Activated T-helper 1 cell treated with Interleukin-2 at 50 U/mL for 16 hours (primary cell): ENCODE measurements around the gene IRF7.
"Not testable (repeated sequence)": the region's sequence is repeated elsewhere in the genome, so short reads cannot be mapped to it uniquely, and the experiment has no call there.

ENCODE experiments used
- DNase-seq: peaks from one replicate; pipeline ENCODE4 v3.0.0-alpha.2; 2020; ENCODE audit warnings: low read depth

Gene IRF7

DNA sequence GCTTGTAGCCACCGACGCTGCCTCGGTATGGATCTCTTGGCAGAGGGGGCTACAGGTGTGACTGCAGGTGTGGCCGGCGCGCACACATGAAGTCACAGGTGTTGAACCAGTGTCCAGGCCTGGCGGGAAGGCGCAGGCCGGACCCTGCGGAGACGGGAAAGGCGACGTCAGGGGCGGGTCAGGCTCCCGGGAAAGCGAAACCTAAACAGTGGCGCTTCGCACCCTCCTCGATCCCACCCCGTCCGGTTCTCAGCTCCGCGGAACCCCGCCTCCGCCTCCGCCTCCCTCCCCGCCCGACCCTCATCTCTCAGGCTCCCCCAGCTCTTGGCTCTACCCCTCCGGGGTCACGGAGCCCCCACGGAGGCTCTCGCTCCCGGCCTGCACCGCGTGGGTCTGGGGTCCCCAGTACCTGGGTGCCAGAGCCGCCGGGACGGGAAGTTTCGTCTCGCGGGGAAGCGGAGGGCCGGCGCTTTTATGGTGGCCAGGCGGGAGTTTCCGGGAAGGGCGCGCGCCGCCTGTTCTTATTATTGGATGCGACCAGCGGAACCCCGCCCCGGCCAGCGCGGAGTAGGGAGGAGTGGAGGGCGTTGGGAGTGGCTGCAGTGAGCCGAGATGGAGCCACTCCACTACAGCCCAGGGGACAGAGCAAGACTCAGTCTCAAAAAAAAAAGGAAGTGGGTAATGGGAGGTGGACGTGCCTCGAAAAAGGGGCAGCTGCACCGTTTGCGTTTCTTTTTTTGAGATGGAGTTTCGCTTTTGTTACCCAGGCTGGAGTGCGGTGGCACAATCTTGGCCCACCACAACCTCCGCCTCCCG is at the start of gene IRF7:
Gene IRF7, minus strand, starts transcription at position 447 of the 816 bp plus-strand sequence. CDS start 586 bp downstream, outside the sequence.
- peak; percentile 78 for DNase-seq

DNA sequence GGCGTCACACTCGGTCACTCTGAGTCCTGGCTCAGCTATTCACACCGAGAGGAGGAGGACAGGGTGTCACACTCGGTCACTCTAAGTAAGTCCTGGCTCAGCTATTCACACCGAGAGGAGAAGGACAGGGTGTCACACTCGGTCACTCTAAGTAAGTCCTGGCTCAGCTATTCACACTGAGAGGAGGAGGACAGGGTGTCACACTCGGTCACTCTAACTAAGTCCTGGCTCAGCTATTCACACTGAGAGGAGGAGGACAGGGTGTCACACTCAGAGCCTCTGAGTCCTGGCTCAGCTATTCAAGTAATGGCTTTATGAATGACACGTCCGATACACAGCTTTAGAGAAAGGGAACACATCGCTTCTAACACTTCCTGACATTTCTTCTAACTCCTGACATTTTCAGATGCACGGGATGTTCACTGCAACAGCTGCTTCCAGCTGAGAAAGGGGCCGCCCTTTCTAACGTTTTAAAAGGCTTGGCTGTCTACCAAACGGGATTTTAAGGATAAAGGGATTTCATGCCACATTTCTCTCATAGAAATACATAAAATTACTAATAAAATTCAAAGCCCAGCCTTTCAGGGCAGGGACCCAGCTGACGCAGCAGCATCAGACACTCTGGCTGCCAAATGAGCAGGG is 49.4 kb upstream of the IRF7 start:
- no peak for DNase-seq

DNA sequence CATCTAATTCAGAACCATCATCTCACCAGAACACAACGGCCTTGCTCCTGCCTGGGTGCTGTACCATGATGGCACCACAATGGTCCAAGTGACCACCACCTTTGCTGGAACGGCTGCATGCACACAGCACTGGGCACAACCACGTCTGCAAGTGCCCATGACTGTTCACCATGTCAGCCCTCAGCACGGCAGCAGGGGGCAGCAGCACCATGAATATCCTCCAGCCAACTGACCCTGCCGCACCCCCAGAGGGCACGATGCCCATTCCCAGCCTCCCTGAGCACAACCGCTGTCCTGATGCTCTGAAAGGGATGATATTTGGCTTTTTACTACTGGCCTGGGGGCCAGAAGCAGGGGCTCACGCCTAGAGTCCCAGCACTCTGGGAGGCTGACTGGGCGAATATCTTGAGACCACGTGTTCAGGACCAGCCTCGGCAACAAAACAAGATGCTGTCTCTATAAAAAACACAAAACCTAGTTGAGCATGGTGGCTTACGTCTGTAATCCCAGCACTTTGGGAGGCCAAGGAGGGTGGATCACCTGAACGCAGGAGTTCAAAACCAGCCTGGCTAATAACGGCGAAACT is 47.0 kb upstream of the IRF7 start:
- no peak for DNase-seq

DNA sequence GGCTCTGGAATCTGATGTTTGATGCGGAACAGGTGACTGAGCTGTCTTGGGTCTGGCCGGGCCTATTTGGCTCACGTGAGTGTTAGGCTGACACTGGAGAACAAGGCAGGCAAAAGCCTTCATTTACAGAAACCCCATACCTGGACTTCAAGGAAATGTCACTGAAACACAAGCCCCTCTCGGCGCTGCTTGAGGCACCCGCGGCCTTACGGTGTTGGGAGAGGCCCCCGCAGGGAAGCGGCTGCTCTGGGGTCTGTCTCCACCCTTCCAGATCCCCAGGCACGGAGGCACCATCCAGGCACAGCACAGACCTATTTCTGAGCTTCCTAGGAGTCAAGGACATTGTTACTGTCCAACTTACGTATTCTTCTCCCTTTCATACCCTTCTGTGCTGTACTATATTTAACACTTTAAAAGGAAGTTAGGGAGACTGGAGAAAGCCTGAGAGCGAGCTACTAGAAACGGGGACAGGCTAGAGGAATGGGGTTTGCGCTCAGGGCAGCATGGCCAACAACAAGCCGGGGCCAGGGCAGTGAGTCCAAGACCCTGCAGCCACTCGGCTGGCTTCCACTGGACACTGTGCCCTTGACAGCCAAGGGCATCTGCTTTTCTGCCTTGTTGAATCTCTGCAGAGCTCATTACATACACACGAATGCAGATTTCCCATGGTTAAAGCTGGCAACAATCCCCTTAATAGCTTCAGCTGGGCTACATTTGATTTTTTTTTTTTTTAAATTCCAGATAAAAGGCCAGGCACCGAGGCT is 45.1 kb upstream of the IRF7 start:
- no peak for DNase-seq

DNA sequence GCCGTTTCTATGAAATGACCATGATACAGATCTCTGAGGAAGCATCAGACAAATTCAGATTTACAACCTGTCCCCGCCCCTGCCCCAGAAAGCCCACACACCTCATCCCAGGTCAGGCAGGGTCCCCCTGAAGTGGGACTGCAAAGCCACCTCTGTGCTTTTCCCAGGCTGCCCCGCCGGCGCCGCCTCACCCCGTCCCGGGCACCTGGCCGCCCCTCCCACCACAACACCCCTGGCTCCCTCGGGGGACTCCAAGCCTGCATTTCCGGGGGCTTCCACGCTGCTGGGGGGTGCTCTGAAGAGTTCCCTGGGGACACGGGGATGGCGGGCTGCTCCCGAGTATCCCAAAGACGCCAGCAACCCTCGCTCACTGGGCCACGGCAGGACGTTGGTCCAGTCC is 44.5 kb upstream of the IRF7 start:
- no peak for DNase-seq

DNA sequence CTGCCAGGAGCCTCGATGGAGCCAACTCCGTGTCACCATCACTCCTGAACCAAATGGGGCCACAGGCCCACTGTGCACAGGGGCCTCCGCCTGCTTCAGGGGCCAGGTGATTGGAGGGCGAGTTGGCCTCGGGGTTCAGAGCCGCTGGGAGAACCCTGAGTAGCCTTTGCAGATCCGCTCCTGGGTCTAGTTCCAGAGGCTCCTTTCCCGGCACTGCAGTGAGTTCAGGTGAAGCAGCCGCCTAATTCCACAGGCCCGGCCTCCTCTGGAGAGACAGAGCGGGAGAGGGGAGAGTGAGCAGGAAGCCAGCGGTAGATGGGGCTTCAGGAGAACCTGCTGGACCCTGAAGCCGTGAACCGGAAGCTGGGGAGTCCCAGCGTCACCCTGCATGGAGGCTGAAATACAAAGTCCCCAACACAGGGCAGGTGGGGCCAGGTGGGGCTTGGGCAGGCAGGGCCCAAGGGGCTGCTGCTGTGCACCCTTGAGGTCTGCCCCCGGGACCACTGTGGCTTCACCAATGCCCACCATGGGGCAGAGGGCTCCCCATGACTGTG is 43.9 kb upstream of the IRF7 start:
- DNase-seq: no peak

DNA sequence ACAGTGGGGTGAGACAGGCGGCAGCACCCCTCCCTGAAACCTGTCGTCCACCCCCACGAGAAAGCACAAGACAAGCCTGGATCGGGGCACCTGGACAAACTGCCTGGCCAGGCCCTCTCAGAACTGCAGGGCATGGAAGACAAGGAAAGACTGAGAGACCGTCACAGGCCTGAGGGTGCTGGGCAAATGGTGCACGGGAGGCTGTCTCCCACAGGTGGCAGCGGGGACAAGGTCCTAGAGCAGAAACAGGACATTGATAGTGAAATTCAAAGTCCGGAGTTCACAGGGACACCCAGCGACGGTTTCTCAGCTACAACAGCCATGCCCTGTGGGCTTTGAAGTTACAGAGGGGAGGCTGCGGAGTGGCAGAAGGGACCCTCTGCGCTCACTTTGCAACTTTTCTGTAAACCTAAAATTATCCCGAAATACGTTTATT is 42.0 kb upstream of the IRF7 start:
- DNase-seq: no peak

DNA sequence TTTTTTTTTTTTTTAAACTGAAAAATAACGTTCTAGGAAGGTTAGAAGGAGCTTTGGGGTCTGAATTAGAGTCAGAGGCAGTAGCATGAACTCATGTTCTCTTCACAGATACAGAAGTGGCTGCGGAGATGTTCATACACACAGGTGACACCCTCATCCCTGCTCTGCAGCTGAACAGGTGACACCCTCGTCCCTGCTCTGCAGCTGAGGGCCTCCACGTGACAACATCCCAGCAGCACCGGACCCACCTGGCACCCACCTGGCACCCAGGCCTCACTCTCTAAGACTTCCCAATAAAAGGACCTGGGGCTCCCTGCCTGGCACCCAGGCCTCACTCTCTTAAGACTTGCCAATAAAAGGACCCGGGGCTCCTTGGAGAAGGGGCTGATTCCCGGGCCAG is 41.1 kb upstream of the IRF7 start:
- no peak for DNase-seq

DNA sequence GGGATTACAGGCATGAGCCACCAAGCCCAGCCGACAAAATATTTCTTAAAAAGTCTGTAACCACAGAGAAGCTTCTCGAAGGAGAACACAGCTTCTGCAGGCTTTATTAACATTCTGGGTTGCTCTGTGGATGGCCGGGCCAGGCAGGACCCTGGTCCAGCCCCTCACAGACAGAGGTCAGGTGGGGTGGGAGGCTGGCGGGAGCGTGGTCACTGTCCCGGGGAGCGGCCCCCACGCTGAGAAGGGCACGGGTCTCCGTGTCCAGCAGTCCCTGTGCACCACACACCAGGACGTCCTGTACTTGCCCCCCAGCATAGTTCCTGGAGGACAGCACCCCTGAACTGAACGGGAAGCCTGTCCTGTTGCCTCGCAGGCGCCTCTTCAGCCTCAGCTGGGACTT is 40.7 kb upstream of the IRF7 start:
- no peak for DNase-seq

DNA sequence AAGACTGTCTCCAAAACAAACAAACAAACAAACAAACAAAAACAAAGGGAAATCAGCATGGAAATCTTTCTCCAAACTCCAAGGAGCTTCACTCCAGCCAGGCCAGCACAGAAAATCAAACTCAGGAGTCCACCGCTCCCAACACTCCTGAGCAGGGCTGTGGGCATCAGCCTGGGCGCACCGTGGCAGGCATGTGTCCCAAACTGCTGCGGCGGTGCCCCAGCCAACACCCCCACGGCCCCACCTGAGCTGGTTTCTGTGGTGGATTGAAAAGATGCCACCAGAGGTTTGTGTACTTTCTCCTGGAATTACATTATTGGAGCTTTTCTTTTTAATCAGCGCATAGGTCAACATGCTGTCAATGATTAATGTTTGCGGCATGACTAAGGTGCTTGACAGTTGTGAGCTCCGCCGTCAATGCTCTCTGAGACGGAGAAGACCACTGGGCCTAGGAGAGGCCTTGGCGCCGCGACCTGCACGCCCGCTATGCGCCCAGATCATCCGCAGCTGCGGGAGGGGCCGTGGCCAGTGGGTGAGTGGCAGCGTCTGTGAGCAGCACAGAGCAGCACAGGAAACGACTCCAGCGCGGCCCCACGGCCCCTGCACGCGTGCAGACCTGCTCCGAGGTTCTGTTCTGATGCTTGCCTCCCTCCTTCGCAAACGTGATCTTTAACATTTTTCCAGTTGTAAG is 39.4 kb upstream of the IRF7 start:
- no peak for DNase-seq

DNA sequence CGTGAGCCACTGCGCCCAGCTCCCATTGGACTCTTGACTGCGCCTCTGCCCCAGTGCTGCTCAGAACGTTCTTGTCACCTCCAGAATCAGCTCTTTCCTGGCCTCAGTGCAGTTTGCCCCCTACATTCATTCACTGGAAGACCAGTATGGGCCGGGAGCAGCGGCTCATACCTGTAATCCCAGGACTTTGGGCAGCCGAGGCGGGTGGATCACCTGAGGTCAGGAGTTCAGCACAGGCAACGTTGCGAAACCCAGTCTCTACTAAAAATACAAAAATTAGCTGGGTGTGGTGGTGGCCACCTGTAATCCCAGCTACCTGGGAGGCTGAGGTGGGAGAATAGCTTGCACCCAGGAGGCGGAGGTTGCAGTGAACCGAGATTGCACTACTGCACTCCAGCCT is 38.7 kb upstream of the IRF7 start:
- not testable (repeated sequence) for DNase-seq

DNA sequence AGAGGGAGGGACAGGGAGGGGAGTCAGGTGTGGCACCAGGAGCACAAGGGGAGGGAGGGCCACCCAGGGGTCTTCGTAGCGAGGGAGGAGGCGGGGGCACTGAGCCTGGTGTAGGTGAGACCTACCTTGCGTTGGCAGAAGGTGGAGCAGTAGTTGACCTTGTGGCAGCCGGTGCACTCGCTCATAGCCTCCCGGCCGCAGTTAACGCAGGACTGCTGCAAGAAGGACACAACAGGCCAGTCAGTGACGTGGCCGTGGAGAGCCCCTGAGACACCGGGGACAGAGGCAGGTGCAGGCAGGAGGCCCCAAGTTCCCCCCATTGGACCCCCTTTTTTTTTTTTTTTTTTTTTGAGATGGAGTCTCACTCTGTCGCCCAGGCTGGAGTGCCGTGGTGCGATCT is 38.1 kb upstream of the IRF7 start:
- no peak for DNase-seq

DNA sequence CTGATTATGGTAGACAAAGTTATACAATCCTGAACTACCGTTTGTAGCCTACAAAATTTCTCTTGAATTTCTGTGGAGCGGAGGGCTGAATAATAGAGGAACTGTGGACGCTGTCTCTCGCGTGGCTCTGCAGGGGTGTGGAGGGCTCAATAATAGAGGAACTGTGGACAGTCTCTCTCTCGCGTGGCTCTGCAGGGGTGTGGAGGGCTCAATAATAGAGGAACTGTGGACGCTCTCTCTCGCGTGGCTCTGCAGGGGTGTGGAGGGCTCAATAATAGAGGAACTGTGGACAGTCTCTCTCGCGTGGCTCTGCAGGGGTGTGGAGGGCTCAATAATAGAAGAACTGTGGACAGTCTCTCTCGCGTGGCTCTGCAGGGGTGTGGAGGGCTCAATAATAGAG is 37.4 kb upstream of the IRF7 start:
- DNase-seq: not testable (repeated sequence)

DNA sequence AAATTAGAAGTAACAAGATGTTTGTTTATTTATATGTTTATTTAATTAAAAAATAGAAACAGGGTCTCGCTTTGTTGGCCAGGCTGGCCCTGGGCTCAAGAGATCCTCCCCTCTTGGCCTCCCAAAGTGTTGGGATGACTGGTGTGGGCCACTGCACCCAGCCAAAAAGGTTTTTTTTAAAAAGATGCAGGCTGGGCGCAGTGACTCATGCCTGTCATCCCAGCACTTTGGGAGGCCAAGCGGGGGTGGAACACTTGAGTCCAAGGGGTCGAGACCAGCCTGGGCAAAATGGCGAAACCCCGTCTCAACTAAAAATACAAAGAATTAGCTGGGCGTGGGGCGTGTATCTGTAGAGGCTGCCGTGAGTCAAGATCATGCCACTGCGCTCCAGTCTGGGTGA is 34.7 kb upstream of the IRF7 start:
- DNase-seq: no peak

DNA sequence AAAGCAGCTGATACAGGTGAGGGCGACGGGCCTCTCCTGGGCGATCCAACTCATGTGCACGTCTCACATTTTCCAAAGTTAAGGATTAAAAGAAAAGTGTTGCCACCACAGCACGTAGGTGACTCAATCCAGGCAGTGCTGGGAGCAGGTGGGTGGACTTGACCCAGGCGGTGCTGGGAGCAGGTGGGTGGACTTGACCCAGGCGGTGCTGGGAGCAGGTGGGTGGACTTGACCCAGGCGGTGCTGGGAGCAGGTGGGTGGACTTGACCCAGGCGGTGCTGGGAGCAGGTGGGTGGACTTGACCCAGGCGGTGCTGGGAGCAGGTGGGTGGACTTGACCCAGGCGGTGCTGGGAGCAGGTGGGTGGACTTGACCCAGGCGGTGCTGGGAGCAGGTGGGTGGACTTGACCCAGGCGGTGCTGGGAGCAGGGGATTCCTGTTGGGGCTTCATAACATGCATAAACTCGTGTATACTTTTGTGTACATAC is 32.0 kb upstream of the IRF7 start:
- not testable (repeated sequence) for DNase-seq

DNA sequence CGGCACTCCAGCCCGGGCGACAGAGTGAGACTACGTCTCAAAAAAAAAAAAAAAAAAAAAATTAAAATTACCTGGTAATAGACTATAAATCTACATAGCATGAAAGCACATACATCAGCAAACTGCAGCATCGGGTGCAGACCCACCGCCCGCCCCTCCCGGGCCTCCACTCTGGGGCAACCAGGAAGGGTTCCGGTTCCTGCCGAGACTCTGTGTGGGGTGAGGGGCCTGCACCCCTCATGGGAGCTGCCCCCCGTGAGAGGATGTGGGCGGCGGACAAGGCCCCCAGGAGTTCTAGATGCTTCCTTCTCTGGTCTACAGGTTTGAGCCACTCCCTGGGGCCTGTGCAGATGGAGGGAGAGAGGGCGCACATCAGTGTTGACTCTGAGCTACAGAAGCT is 30.5 kb upstream of the IRF7 start:
- no peak for DNase-seq

DNA sequence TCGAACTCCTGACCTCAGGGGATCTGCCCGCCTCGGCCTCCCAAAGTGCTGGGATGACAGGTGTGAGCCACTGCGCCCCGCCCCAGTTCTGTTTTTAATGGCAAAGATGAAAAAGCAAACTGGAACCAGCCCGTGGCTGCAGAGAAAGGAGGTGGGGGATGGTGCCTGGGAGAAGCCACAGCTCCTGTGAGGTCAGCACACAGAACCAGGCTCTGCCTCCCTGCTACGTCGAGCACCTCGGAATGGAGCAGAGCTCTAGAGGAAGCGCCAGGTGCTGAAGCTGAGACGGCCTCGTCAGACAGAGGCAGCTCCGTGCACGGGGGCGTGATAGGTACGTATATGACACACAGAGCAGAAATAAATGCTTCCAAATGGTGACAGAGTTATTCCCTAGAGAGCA is 29.8 kb upstream of the IRF7 start:
- no peak for DNase-seq

DNA sequence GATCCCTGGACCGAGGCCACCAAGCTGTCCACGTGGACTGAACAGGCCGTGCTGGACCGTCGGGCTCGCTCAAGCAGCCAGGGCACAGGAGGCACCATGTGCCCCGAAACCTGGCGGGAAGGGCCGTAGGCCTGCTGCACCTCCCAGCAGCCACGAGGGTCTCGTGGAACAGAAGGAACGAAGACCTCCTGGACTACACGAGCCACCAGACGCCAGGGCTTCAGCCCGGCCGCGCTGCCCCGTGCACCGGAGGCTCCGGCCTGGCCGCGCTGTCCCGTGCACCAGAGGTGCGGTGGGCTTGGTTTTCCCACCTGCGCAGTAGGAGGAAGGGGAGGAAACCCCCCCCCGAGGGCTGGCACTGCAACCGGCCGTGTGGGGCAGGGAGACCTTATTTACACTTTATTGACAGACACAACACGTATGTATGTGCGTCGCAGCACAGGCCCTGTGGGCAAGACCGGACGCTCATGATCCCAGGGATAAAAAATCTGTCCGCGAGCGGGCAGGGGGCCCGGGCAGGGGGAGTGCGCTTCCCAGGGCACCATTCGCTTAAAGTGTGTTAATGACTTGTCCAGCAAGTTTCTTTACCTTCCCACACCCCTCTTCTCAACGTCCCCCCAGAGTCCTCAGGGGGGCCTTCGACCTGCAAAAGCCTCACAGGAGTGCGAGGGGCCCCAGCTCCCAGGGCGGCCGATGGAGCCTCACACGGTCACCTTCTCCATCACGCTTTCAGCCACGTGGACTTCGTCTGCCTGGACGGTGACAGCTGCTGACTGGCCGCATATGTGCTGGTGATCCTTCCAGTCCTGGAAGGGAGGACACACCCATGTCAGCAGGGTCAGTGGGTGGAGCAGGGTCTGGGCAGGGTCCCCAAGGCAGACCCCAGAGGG is 28.3 kb upstream of the IRF7 start:
- no peak for DNase-seq

DNA sequence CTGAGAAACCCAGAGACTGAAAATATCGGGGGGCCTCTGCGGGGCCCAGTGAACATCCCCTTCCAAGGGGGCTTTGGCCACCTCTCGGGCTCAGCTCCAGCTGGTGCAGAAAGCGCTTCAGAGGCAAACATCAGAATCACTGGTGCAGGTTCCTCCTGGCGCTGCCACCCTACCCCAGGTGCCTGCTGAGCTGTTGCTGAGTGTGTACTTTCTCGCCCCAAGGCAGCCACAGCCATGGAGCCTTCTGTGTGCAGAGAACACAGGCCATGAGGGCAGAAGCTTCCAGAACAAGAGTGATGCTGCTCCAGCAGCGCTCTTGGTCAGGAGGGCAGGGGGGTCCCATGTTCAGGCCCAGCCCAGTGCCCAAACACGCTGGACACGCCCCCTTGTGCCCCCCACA is 27.6 kb upstream of the IRF7 start:
- DNase-seq: no peak

DNA sequence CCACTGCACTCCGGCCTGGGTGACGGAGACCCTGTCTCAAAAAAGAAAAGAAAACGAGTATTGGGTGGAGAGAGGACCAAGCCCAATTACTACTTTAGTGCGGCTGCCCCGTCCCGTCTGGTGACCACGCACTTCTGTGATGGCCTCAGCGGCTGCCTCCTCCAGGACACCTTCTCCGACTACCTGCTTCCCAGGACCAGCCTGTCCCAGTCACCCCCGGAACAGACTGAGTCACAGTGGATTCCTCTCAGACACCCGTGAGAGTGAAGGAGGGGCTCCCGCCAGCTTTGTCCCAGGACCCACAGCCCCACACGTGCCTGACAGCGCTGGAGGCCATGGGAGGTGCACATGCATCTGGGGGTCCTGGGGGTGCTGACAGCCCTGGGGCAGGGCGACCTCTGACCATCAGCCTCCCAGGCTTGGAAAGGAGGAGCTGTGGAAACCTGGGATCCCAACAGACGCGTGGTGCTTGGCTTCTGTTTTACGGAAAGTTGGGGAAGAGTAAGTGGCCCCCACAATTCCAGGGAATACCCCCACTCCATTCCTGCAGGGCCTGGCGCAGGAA is 26.1 kb upstream of the IRF7 start:
- DNase-seq: no peak
